Measurements from ENCODE around the gene EPAS1. TPM values are rescaled to one million over a fixed set of nuclear protein-coding genes. Genes with fewer than 3 reads are reported as not detected.

The EPAS1 gene
- total RNA-seq, 1 donor from 2014 or later: 0.47 TPM

GRCh38 chr2:46259777-46260168, 37.4 kb upstream of the EPAS1 start:
- Mint-ChIP-seq H3K27me3 (peaks cover 15% of the 10 kb centered on the region), H3K4me3 (no peak overlapping the region), H3K9me3 (no peaks in the 10 kb centered on the region), H3K27ac (no peak overlapping the region), H3K4me1 (no peaks in the 10 kb centered on the region), H3K36me3 (ENCODE audit: low read depth) (no peaks in the 10 kb centered on the region)
- no peak for TF ChIP-seq CTCF (IDR thresholded peaks at IDR 0.05)
- ChIA-PET POLR2A (no interaction called here), CTCF (no interaction called here)
- no peak for ATAC-seq (ENCODE audit: low read depth)
- no peak for DNase-seq
- intact Hi-C loops (cut with micrococcal nuclease): no loop called here

GRCh38 chr2:46260305-46260704, 36.9 kb upstream of the EPAS1 start:
- POLR2A ChIA-PET: no interaction called here
- CTCF ChIA-PET: no interaction called here

GRCh38 chr2:46262248-46262938, 34.8 kb upstream of the EPAS1 start:
- peaks cover 15% of the 10 kb centered on the region for H3K27me3 Mint-ChIP-seq
- intact Hi-C loops (cut with micrococcal nuclease): no loop called here
- ATAC-seq (ENCODE audit: low read depth) (no peak), DNase-seq (no peak)
- H3K9me3 Mint-ChIP-seq: no peaks in the 10 kb centered on the region
- no peaks in the 10 kb centered on the region for H3K36me3 Mint-ChIP-seq (ENCODE audit: low read depth)
- ChIA-PET CTCF (no interaction called here), POLR2A (no interaction called here)
- H3K4me1 Mint-ChIP-seq: no peaks in the 10 kb centered on the region
- no peak overlapping the region for H3K27ac Mint-ChIP-seq
- H3K4me3 Mint-ChIP-seq: no peak overlapping the region
- no peak for TF ChIP-seq CTCF (IDR thresholded peaks at IDR 0.05)

More at GRCh38 chr2:46260305-46260704, 36.9 kb upstream of the EPAS1 start:
- ATAC-seq (ENCODE audit: low read depth) (no peak), DNase-seq (no peak)
- Mint-ChIP-seq H3K9me3 (no peaks in the 10 kb centered on the region), H3K4me3 (no peak overlapping the region), H3K4me1 (no peaks in the 10 kb centered on the region), H3K36me3 (ENCODE audit: low read depth) (no peaks in the 10 kb centered on the region), H3K27ac (no peak overlapping the region), H3K27me3 (peaks cover 15% of the 10 kb centered on the region)
- TF ChIP-seq CTCF (IDR thresholded peaks at IDR 0.05): no peak
- intact Hi-C loops (cut with micrococcal nuclease): no loop called here

GRCh38 chr2:46263347-46263746, 33.9 kb upstream of the EPAS1 start:
- Mint-ChIP-seq H3K4me3 (no peak overlapping the region), H3K27ac (no peak overlapping the region), H3K4me1 (peaks cover 3% of the 10 kb centered on the region), H3K27me3 (peaks cover 15% of the 10 kb centered on the region), H3K36me3 (ENCODE audit: low read depth) (no peaks in the 10 kb centered on the region), H3K9me3 (no peaks in the 10 kb centered on the region)
- no peak for TF ChIP-seq CTCF (IDR thresholded peaks at IDR 0.05)
- intact Hi-C loops (cut with micrococcal nuclease): no loop called here
- DNase-seq (no peak), ATAC-seq (ENCODE audit: low read depth) (no peak)
- CTCF ChIA-PET: no interaction called here
- POLR2A ChIA-PET: no interaction called here

- no peak for DNase-seq
- no peak for TF ChIP-seq CTCF (IDR thresholded peaks at IDR 0.05)
- intact Hi-C loops (cut with micrococcal nuclease): no loop called here
- peaks cover 6% of the 10 kb centered on the region for H3K4me1 Mint-ChIP-seq
- no peaks in the 10 kb centered on the region for H3K36me3 Mint-ChIP-seq (ENCODE audit: low read depth)
- ATAC-seq (ENCODE audit: low read depth): no peak
- ChIA-PET POLR2A (no interaction called here), CTCF (no interaction called here)
- no peak overlapping the region for H3K4me3 Mint-ChIP-seq
- no peak overlapping the region for H3K27ac Mint-ChIP-seq
- peaks cover 13% of the 10 kb centered on the region for H3K27me3 Mint-ChIP-seq
- no peaks in the 10 kb centered on the region for H3K9me3 Mint-ChIP-seq
Measured at GRCh38 chr2:46264447-46264846, 32.8 kb upstream of the EPAS1 start.

Measured in activated B cell treated with CpG ODN at 0.5 μM for 24 hours (primary cell).